Limb (tissue), 2 donors: ENCODE measurements around the gene SRC.

Experiments
- DNase-seq, 2 donors: peaks; one replicate each; pipeline ENCODE4 v3.0.0-alpha.2; 2016; ENCODE audit errors: extremely low spot score in 2 of 2

The SRC gene

DNA sequence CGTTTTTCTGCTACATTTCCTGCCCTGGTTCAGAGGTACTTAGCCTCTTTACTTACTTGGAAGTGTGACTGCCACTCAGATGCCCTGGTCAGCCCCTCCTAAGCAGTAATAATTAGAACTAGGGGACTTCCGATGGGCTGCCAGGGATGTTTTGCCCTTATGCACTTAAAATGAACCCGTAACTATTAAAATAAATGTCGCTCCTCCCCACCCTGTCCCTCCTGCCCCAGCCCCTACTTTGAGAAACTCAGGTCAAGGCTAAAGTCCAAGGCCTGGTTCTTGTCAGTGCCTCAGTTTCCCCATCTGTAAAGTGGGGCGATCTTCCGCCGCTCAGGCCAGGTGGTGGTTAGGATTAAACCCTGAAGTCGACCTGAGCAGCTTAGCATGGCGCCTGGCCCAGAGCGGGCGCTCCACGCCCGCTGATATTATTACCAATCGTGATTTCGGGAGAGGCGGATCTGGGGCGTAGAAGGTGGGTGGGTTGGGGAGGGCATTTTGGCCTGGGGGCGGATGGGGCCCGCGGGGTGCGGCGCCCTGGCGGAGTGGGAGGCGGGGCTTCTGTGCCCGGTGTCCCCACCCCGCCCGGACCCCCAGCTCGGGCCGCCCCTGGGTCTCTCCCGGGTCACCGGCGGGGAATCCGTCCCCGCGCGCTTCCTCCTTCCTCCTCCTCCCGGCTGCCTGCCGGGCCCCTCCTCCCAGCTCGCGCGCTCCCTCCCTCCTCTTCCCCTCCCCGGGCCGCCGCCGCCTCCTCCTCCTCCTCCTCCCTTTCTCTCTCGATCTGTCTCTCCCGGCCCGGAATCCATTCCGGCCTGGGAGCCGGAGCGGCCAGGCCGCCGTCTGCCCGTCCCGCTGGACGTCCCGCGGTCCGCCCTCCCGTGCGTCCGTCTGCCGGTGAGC, at the start of gene SRC:
TSS of gene SRC (plus strand) at position 802 of the 897 bp plus-strand sequence. CDS start 38,014 bp downstream, outside the sequence.
- peak; percentile 68 to 85 for DNase-seq

DNA sequence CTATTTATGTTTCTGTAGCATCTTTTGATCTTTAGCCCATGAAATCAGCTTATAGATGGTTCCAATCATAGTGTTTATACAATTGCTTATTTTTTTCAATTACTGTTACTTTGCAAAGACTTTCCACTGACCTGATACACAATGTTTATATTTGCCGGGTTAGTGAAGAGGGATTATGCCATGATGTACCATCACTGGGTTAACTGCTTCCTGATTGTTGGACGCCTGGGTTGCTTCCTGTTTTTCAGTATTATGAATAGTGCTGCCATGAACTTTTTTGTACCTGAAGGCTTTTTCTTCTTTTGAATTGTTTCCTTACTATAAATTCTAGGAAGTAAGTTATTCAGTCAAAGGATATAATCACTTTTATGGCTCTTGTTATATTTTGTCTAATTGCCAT, 49.6 kb upstream of the SRC start:
- no peak for DNase-seq

DNA sequence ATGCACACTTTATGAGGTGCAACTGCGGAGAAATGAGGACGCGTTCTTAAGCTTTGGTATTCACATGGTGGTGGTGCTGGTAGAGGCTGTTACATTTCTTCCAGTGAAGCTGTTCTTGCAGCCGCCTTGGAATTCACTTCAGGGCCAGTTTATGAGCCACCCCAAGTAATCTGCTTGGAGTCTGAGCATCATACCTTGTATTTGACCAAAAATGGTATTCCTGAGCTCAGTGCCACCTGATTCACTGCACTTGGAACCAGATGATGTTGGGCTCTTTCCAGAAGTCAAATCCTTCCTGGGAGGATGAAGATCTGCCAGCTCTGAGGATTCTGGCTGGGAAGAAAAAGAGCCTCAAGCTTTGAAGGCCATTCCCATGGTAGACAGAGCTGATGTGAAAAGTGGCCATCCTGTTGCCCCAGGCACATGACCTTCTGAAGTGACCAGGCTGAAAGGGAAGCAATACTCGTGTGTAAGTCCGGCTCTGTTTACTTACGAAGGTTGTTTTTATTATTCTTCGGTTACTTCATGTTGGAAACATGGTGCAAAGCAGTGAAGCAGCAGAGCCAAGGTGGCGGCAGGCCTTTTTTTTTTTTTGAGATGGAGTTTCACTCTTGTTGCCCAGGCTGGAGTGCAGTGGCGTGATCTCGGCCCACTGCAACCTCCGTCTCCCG, 48.7 kb upstream of the SRC start:
- DNase-seq, result no peak

DNA sequence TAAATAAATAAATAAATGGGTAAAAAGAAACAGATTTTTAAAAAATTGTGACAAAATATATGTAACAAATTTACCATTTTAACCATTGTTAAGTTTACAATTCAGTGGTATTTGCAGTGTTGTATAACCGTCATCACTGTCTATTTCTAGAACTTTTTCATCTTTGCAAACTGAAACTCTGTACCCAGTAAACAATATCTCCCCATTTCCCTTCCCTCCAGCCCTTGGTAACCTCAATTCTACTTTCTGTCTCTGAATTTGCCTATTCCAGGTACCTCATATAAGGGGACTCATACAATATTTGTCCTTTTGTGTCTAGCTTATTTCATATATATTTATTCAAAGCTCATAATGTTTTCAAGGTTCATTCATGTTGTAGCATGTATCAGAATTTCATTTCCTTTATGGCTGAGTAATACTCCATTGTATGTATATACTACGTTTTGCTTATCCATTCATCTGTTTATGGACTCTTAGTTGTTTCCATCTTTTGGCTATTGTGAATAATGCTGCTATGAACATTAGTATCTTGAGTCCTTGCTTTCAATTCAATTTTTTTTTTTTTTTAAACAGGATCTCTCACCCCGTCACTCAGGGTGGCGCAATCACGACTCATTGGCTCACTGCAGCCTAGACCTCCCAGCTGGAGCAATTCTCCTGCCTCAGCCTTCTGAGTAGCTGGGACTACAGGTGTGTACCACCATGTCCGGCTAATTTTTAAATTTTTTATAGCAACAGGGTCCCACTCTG, 47.6 kb upstream of the SRC start:
- DNase-seq, result no peak

DNA sequence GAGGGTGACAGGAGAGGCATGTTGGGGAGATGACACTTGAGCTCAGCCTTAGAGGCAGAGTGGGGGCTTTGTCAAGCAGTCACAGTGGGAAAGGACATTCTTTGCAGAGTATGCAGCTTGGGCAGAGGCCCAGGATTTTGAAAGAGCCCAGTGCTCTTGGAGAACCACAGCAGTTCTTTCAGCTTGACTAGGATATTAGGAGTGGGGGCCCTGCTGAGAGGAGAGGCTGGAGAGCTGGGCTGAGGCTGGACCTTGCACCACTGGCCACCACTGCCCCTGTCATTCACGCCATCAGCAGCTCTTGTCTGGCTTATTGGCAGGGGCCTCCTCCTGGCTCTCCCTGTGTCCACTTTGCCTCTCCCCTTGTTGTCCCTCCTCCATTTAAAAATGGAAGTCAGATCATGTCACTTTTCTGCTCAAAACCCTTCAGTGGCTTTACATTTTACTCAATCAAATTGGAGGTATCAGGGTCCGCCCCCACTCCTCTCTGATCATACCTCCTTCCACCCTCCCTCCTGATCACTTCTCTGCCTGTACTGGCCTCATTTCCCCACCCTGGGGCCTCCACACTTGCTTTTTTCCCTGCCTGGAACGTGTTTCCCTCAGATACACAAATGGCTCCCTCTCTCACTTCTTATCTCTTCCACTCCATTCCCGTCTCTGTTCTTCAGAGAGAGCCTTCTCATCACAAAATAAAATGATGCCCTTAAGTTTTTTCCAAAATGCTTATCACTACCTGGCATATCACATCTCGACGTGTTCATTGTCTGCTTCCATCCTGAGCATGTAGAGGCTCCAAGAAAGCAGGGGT, 46.0 kb upstream of the SRC start:
- DNase-seq, result no peak

DNA sequence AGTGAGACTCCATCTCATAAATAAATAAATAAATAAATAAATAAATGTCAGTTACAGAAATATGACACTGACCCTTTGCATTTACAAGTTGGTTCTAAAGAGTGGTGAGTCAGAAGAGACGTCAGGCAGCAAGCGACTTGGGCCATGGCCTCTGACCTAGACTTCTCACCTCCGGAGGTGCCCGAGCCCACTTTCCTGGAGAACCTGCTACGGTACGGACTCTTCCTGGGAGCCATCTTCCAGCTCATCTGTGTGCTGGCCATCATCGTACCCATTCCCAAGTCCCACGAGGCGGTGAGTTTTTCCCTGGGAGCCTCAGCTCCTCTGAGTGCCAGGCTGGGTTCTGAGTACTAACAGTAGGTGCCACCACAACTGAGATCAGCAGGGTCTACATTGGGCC, 44.8 kb upstream of the SRC start:
- DNase-seq, result no peak

DNA sequence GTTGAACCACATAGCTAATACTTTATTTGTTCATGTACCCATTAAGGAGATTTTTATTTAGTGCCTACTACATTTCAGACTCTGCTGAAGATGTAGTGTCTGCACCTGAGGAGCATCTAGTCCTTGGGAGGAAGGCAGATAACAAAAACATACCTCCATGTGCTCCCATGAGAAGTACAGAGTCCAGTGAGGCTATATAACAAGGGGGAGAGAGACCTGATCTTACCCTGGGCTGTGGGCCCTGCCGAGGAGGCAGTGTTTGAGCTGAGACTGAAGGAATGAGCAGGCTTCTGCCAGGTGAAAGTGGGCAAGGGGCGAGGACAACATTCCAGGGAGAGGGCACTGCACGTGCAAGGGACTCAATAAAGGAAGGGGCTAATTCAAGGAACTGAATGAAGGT, 44.4 kb upstream of the SRC start:
- no peak for DNase-seq

DNA sequence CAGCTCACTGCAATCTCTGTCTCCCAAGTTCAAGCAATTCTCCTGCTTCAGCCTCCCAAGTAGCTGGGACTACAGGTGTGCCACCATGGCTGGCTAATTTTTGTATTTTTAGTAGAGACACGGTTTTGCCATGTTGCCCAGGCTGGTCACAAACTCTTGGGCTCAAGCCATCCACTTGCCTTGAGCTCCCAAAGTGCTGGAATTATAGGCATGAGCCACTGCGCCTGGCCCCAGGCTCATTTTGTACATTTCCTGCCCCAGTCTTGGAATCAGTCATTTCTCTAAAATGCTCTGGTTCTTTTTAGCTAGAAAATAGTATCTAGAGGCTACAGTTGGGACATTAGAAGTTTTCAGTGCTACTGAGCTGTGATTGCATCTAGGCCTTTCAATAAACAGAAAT, 43.0 kb upstream of the SRC start:
- no peak for DNase-seq

DNA sequence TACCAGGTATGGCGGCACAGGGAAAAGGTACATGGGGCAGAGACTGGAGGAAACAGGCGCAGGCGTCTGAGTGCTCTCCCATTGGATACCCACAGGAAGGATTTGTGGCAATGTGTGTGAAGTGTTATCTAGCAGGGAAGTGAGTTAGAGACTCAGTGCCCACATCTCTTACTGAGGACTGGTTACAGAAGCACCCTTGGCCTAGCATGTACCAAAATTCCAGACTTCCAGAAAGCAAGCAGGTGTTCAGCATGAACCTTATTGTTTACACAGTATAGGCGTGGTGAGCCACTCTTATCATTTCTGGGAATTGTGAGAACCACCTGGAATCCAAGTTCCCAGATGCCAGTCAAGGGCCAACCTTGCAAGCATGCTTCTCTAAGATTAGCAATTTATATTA, 42.3 kb upstream of the SRC start:
- DNase-seq, result no peak

DNA sequence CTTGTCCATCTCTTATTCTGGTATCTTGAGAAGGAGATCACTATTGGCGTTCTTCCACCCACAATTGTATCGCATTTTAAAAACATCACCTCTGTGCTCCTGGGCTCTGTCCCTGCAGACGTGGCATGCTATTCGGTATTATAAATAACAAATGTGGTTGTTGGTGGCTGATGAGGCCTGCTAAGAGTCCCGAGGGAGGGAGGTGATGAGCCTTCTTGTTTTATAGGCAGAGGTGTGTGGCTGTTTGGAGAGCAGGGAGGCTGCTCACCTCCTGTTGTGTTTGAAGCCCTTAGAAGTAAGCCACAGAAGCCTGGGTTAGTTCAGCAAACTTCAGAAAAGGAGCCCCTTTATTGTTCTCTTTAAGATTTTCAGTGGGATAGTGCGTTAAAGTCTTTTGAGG, 40.9 kb upstream of the SRC start:
- no peak for DNase-seq

DNA sequence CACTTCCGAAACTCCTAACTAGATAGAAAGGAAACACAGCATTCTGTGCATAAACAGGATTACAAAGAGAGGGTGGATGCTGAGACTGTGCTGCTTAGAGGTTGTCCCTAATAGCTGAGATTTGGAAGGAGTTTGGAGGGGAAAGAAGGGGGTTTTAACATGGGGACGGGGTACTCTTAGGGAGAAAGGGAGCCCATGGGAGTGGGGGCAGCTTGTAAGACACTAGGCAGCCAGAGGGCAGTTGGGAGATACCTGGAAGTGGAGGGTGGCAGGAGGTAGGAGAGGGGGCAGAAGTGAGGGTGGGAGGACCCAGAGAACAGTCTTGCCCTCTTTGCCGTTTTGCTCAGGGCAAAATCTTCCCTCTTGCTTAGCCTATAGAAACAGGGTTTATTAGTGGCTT, 40.1 kb upstream of the SRC start:
- no peak for DNase-seq

DNA sequence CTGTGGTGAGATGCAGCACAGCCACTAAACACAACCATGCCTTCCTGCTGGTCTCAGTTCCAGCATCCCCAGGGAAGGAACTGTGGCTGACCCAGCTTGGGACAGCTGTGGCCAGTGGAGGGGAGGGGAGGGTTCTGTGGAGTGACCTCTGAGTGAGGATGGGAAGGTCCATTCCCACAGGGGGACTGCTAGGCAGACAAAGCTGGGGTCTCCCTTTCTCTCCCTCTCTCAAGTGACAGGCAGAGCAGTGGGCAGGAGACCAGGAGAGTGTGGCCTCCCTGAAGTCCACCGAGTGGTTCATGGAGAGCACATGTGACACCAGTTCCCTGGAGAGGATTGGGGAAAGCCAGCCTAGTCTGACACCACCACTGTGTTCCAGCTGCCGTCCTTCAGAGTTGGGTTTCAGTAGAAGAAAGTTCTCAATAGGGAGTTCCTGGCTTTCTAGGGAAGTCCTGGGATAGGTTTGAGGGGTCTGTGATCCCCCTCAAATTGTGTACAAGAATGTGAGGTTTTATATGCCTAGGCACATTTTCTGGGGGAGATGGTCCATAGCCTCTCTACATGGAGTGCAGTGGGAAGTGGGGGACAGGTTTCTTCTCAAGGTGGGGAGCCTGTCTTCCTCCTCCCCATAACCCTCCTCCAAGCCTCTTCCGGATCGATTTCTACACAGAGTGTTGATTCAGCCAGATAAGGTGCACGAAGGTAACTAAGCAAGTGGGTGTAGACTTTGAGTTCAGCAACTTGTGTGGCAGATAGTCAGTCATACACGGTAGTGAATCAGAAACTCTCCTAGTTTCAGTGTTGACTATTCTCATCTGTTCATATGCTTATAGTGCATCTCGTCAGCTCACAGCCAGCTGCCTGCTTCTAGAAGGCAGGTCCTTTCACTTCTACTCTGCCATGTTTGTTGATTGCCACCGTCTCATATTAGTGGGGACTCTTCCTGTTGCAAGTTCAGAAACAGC, 37.6 kb upstream of the SRC start:
- no peak for DNase-seq

DNA sequence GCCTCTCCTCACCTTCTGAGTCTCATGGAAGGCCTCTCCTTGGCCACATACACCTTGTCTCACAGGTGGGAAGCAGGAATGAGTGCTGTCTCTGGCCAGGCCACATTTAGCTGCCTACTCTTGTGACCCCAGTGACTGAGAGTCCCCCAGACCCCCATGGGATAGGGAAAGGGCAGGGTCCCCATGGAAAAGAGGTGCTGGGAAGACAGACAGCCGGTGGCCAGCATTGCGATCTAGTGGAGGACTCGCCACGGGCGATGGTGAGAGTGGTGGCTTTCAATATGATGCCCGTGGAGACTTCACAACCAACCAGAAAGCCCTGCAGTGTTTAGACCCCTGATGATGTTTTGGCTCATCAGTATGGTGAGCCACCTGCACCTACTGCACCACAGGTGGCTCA, 36.6 kb upstream of the SRC start:
- DNase-seq, result no peak

DNA sequence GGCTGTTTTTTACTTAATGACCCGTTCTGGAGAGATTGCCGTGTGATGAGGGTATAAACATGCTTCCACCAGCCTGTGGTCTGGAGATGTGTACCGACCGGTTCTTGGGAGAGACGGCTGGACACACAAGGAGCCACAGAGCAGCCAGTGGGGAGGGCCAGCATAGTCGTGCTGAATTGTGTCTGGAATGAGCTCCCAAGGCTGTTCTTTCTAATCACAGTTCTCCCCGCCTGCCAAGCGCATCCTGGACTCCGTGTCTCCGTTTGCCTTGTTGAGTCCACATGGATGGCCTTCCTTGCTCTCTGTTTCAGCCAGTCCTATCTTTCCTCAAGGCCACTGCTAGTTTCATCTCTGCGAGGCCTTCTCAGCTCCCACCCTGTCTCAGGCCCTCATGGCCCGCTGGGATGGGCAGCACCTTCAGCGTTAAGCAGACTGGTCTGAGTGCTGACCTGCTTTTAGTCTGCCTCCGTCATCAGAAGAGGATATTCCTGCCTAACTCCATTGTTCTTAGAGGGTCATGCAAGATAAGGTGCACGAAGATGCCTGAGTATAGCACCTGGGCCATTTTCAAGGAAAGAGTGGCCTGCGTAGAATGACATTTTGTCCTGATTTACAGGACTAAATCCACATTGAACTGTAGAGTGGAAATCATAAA, 35.9 kb upstream of the SRC start:
- no peak for DNase-seq

DNA sequence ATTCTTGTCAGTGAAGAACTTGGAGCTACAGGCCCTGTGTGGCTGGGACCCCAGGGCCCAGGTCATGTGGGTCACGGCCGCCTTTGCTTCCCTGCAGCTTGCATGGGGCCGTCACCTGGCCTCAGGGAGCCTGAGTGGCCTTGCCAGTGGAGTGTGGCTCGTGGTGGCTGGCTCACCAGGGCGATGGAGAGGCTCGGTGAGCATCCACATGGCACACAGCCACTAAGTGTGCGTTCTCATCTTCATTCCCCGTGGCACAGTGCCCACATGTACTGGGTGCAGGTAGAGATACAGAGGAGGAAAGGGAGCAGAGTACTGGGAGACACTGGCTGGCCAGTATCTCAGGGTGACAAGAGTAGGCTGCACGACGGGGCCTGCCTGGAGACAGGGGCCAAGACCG, 35.0 kb upstream of the SRC start:
- DNase-seq, result no peak

DNA sequence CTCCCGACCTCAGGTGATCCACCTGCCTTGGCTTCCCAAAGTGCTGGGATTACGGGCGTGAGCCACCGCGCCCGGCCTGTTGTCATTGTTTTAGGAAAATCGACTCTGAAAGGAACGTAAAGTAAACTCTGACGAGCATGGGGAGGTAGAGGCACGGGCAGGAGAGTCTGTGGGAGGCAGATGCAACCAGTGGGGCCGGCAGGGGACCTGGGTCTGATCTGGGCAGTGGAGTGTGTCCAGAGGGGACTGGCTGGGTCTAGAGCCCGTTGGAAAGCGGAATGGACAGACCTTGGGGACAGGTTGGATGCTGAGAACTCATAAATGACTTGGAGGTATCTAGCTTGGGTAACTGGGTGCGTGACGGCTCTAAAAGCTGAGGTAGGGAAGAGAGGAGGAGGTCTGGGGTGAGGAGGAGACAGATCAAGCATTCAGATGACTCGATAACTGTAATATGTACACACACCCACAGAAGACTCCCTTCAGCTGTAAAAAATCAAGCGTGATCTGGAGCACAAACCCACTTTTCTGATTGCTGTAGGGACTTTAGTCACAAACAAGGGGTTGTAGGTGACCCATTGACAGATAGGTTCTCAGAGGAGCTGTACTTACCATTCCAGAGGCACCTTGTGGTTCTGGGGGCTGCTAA, 34.1 kb upstream of the SRC start:
- no peak for DNase-seq

DNA sequence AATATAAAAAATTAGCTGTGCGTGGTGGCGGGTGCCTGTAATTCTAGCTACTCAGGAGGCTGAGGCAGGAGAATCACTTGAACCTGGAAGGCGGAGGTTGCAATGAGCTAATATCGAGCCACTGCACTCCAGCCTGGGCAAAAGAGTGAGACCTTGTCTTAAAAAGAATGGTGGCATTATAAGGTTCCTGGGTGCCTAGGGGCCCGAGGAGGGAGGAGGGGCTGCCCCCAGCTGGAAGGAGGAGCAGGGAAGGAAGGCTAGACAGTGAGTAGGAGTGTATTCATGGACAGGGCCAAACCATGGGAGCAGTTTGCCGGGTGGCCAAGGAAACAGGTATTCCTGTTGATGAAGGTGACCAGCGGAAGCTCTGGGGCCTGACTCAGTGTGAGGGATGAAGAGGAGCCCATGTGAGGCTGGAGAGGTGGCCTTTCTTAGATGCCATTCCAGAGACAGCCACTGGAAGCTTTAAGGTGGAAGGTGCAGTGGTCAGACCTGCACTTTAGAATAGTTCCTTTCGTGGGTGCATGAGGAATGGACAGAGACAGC, 32.3 kb upstream of the SRC start:
- no peak for DNase-seq

DNA sequence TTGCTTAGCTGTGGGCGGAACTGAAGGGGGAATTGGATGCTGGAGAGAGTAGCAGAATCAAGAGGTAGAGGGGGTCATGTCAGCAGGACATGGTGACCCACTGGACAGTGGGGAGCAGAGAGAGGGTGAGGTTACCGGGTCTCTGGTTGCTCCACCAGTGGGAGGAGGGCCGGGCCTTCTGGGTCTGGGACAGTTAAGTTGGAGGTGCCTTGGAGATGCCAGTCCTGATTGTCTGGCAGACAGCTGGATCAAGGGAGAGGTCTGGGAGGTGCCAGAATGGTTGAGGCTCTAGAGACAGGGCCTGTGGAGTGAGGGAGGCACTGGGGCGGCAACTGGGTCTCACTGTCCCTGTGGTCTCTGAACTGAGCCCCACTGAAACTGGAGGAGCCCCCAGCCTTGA, 31.8 kb upstream of the SRC start:
- DNase-seq, result no peak

DNA sequence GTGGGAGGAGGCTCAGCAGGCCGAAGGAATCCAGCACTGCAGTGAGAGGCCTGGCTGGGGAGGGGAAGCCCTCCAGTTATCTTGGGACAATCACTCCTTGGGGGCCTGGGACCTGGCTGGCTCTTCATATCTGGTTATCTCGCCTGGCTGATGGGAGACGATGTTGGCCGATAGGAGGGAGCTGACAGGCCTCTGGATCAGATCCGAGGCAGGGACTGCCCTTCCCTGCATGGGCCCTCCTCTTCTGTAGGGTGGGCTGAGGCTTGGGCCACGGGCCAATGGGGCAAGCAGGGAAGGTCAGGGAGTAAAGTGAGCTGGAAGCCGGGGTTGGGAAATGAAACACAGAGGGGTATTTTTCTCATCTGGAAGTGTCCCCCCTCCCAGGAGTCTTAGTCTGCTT, 31.3 kb upstream of the SRC start:
- DNase-seq, result no peak
